ENCODE results near the gene CCDC15. TPM values are rescaled to one million over a fixed set of nuclear protein-coding genes. Genes with fewer than 3 reads are reported as not detected.
"Not testable (repeated sequence)": the region's sequence is repeated elsewhere in the genome, so short reads cannot be mapped to it uniquely, and the experiment has no call there.

Gene CCDC15
- total RNA-seq, 1 experiment from 2014 or later, result 2.7 TPM

- H3K36me3 ChIP-seq, result no peaks in the 10 kb centered on the region
- H3K27ac ChIP-seq, result no peak overlapping the region
- H3K4me1 ChIP-seq (replicated peaks), result no peaks in the 10 kb centered on the region
- H3K4me3 ChIP-seq, result no peak overlapping the region
- no peaks in the 10 kb centered on the region for H3K9me3 ChIP-seq (replicated peaks)
- no peak for DNase-seq (ENCODE audit: low read depth in 1 of 2, low spot score in 2 of 2)
- H3K27me3 ChIP-seq (replicated peaks), result no peaks in the 10 kb centered on the region
Observed at GRCh38 chr11:125088576-125089455, 134.8 kb downstream of the CCDC15 start.

- not testable (repeated sequence) for H3K4me1 ChIP-seq (replicated peaks); H3K36me3 ChIP-seq; H3K27me3 ChIP-seq (replicated peaks); H3K9me3 ChIP-seq (replicated peaks); DNase-seq (ENCODE audit: low read depth in 1 of 2, low spot score in 2 of 2); H3K4me3 ChIP-seq; H3K27ac ChIP-seq
Observed at GRCh38 chr11:125089481-125089880, 135.5 kb downstream of the CCDC15 start.

GRCh38 chr11:125090151-125090550, 136.1 kb downstream of the CCDC15 start:
- not testable (repeated sequence) for H3K4me1 ChIP-seq (replicated peaks); H3K27me3 ChIP-seq (replicated peaks); H3K4me3 ChIP-seq; H3K9me3 ChIP-seq (replicated peaks); H3K27ac ChIP-seq; DNase-seq (ENCODE audit: low read depth in 1 of 2, low spot score in 2 of 2); H3K36me3 ChIP-seq

- no peak for DNase-seq (ENCODE audit: low read depth in 1 of 2, low spot score in 2 of 2)
- Histone ChIP-seq H3K27ac (no peak overlapping the region), H3K4me1 (replicated peaks) (no peaks in the 10 kb centered on the region), H3K36me3 (no peaks in the 10 kb centered on the region), H3K27me3 (replicated peaks) (no peaks in the 10 kb centered on the region), H3K4me3 (no peak overlapping the region), H3K9me3 (replicated peaks) (no peaks in the 10 kb centered on the region)
Observed at GRCh38 chr11:125090816-125091215, 136.8 kb downstream of the CCDC15 start.

Other genes with a start within 250 kb of the CCDC15 start
- 2.9 and 5.2 TPM in 2 replicates for gene NRGN, start 214.3 kb upstream of the CCDC15 start, total RNA-seq (2014; rRNA removed; shearing (Covaris generic))
- gene VSIG2, start 201.9 kb upstream of the CCDC15 start, total RNA-seq (2014; rRNA removed; shearing (Covaris generic)), result not detected in 2 replicates
- 0.18 TPM in 1 of 2 replicates, not detected in the other for gene ESAM, start 191.9 kb upstream of the CCDC15 start, total RNA-seq (2014; rRNA removed; shearing (Covaris generic))
- 15.3 and 16.3 TPM in 2 replicates for gene MSANTD2, start 153.8 kb upstream of the CCDC15 start, total RNA-seq (2014; rRNA removed; shearing (Covaris generic))
- 4.1 and 8.5 TPM in 2 replicates for gene ROBO3, start 88.8 kb upstream of the CCDC15 start, total RNA-seq (2014; rRNA removed; shearing (Covaris generic))
- gene ROBO4, start 56.3 kb upstream of the CCDC15 start, total RNA-seq (2014; rRNA removed; shearing (Covaris generic)), result 0.97 and 2.8 TPM in 2 replicates
- gene HEPN1, start 35.0 kb upstream of the CCDC15 start, total RNA-seq (2014; rRNA removed; shearing (Covaris generic)), result not detected in 2 replicates
- gene HEPACAM, start 18.2 kb upstream of the CCDC15 start, total RNA-seq (2014; rRNA removed; shearing (Covaris generic)), result not detected in 2 replicates
- gene SLC37A2, start 109.1 kb downstream of the CCDC15 start, total RNA-seq (2014; rRNA removed; shearing (Covaris generic)), result 0.18 and 0.31 TPM in 2 replicates
- gene TMEM218, start 157.4 kb downstream of the CCDC15 start, total RNA-seq (2014; rRNA removed; shearing (Covaris generic)), result 10.5 and 16.1 TPM in 2 replicates
- not detected in 2 replicates for gene PKNOX2, start 210.5 kb downstream of the CCDC15 start, total RNA-seq (2014; rRNA removed; shearing (Covaris generic))